Measurements from ENCODE around the gene YEATS2. TPM values are rescaled to one million over a fixed set of nuclear protein-coding genes. Genes with fewer than 3 reads are reported as not detected.

Gene YEATS2
- 19.2 and 32.7 TPM in 2 replicates for total RNA-seq

DNA sequence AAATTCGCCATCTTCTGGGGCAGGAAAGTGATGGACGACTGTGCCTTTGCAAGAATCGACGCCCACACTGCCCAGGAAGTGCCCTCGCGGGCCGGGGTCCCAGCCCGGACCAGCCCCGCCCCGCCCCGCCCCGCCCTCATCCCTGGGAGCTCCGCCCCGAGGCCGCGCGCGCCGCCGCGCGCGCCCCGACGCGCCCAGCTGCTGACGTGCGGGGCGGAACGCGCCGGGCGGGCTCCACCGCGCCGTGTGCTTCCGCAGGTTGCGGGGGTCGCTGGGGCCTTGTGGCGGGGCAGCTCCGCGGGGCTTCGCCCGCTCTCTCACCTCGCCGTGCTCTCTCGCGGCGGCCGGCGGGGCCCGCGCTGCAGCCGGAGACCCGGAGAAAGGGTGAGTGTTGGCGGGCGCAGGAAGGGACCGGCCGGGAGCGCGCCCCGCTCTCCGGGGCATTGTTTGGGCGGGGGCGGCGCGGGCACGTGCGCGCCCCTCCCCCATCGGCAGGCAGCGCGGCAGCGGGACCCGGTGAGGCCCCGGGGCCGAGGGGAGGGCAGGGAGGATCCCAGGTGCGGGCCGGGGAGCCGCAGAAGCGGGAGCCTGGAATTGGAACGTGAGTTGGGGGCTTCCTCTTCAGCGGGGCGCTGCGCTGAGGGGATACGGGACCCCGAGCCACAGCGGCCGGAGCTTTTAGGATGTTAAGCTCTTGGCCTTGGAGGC lies at the start of gene YEATS2:
YEATS2 (plus strand) TSS at position 188 of the 708 bp plus-strand sequence. CDS start 17,366 bp downstream, outside the sequence.

GRCh38 chr3:183825456-183826161 lies 128.0 kb downstream of the YEATS2 start, which contains the start of gene MAP6D1:
Gene MAP6D1, minus strand, starts transcription at chr3:183825577. Its CDS starts 30 bp downstream, at chr3:183825547.

Other genes starting within 250 kb of the YEATS2 start
- under 0.01 TPM in 2 replicates for gene KLHL6, start 142.1 kb upstream of the YEATS2 start, total RNA-seq
- 66.6 and 87.5 TPM in 2 replicates for gene KLHL24, start 62.2 kb upstream of the YEATS2 start, total RNA-seq
- gene MAP6D1, start 127.8 kb downstream of the YEATS2 start, total RNA-seq = 0.57 and 1.6 TPM in 2 replicates
- gene PARL, start 187.1 kb downstream of the YEATS2 start, total RNA-seq = 40.9 and 42.2 TPM in 2 replicates